Panc1 (cell line): Measurements from ENCODE around the gene FHAD1. TPM values are rescaled to one million over a fixed set of nuclear protein-coding genes. Genes with fewer than 3 reads are reported as not detected.

Source experiments
- ATAC-seq: fragments of 200-7000 bp; cut with Tn5 transposase; 2 replicates; pipeline ENCODE4 v1.9.1; 2020; ENCODE audit warnings: mild to moderate bottlenecking, moderate library complexity
- BruUV-seq: library from RNA; stranded (reverse); fragments of 400-500 nt; replicated peaks from 2 replicates; lab custom pipeline; 2021; lab: Mats Ljungman, UMichigan
- CTCF ChIA-PET: fragments of 300-600 bp; sonication (Branson Sonifier 250); formaldehyde crosslinking; loops from one replicate; lab custom pipeline; 2022; ENCODE audit warnings: antibody characterized with exemption; lab: Charles Lee
- POLR2A ChIA-PET: fragments of 300-600 bp; sonication (Branson Sonifier 250); formaldehyde crosslinking; loops from one replicate; lab custom pipeline; 2022; ENCODE audit warnings: antibody characterized with exemption; lab: Charles Lee
- DNase-seq: peaks from one replicate; pipeline ENCODE4 v3.0.0-alpha.2; 2010; ENCODE audit warnings: low read depth, low spot score
- H3K27ac ChIP-seq: 2 replicates; pipeline ENCODE4 v1.5.1; 2011; ENCODE audit warnings: mild to moderate bottlenecking, low read length, inconsistent platforms
- H3K27me3 ChIP-seq: fragments of 200-500 bp; sonication (Bioruptor generic); 2 replicates; pipeline ENCODE4 v1.6.0; 2014; ENCODE audit warnings: low read length, inconsistent platforms; ENCODE audit not compliant: control insufficient read depth, insufficient read depth
- H3K36me3 ChIP-seq: fragments of 200-500 bp; sonication (Bioruptor generic); 2 replicates; pipeline ENCODE4 v1.5.1; 2014; ENCODE audit warnings: inconsistent platforms, mild to moderate bottlenecking, low read length, moderate library complexity; ENCODE audit not compliant: control insufficient read depth, insufficient read depth
- H3K4me1 ChIP-seq: 2 replicates; pipeline ENCODE4 v1.5.1; 2011; ENCODE audit warnings: inconsistent platforms, mild to moderate bottlenecking, low read length, moderate library complexity; ENCODE audit not compliant: control insufficient read depth, insufficient read depth
- H3K4me3 ChIP-seq, 2 experiments: 2 replicates each; pipeline ENCODE4 v1.5.1; 2011 to 2012; ENCODE audit warnings: low read depth in 2 of 2, low read length in 2 of 2, mild to moderate bottlenecking in 2 of 2, inconsistent platforms in 1 of 2, moderate library complexity in 1 of 2
- H3K9me3 ChIP-seq: fragments of 200-500 bp; sonication (Bioruptor generic); 2 replicates; pipeline ENCODE4 v1.5.1; 2014; ENCODE audit warnings: low read depth, mild to moderate bottlenecking, inconsistent platforms, low read length, moderate library complexity; ENCODE audit not compliant: control insufficient read depth, insufficient read depth
- CTCF ChIP-seq: fragments of 450-650 bp; IDR thresholded peaks from 2 replicates; pipeline ENCODE4 v1.5.1; 2017; ENCODE audit warnings: mild to moderate bottlenecking
- POLR2AphosphoS5 ChIP-seq: IDR thresholded peaks from 2 replicates; pipeline ENCODE4 v1.6.1; 2012; ENCODE audit warnings: mild to moderate bottlenecking, low read depth, low read length, moderate library complexity
- REST ChIP-seq, 2 experiments: IDR thresholded peaks; 2 replicates each; pipeline ENCODE4 v1.6.1; 2011 to 2012; ENCODE audit warnings: low read depth in 2 of 2, control low read depth in 1 of 2, low read length in 1 of 2, mild to moderate bottlenecking in 1 of 2, moderate library complexity in 1 of 2; ENCODE audit not compliant: insufficient read depth in 1 of 2
- SIN3A ChIP-seq: IDR thresholded peaks from 2 replicates; pipeline ENCODE4 v1.6.1; 2012; ENCODE audit warnings: low read depth, mild to moderate bottlenecking, low read length, moderate library complexity, borderline replicate concordance; ENCODE audit not compliant: insufficient read depth
- TCF7L2 ChIP-seq: IDR thresholded peaks from 2 replicates; pipeline ENCODE4 v1.6.1; 2011; ENCODE audit warnings: mild to moderate bottlenecking, low read depth, low read length, inconsistent platforms
- in situ Hi-C: cut with HindIII; loops from 2 replicates; pipeline ENCODE4 v1.10.0; 2016; ENCODE audit warnings: low sequenced_read_pairs, low pct_unique_long_range_greater_than_20kb
- intact Hi-C: fragments of 100-400 bp; cut with micrococcal nuclease; formaldehyde crosslinking; loops from one replicate; pipeline ENCODE4 v1.10.0; 2022; ENCODE audit not compliant: unreplicated experiment
- total RNA-seq: library from RNA; stranded (reverse); gene quantifications from one replicate; pipeline ENCODE4 v1.2.1, GENCODE V29; 2021; ENCODE audit not compliant: unreplicated experiment

The FHAD1 gene
- total RNA-seq, 1 experiment from 2014 or later, result 0.23 TPM

- in situ Hi-C loops (no loop called here), intact Hi-C loops (no loop called here)
- no peak overlapping the region for H3K4me3 ChIP-seq
- CTCF ChIA-PET, result interaction anchor here (0.6 kb wide), 1 partner anchor 10 kb away, joined by 3 read pairs; no protein-coding TSS in a partner anchor
- no TSS peak for BruUV-seq
- no peak for DNase-seq
- no peak overlapping the region for H3K27ac ChIP-seq
- TF ChIP-seq SIN3A, result no peak
- no peak for TF ChIP-seq TCF7L2
- no peak for TF ChIP-seq REST (IDR thresholded peaks at IDR 0.05; ENCODE audit: insufficient read depth in 1 of 2, low read depth in 2 of 2, low read length in 1 of 2)
- no peak for TF ChIP-seq CTCF
- no peak for TF ChIP-seq POLR2AphosphoS5
- no peaks in the 10 kb centered on the region for H3K9me3 ChIP-seq
- H3K36me3 ChIP-seq, result no peaks in the 10 kb centered on the region
- H3K27me3 ChIP-seq, result no peaks in the 10 kb centered on the region
- peaks cover 13% of the 10 kb centered on the region for H3K4me1 ChIP-seq
- no peak for ATAC-seq
- POLR2A ChIA-PET, result interaction anchor here (0.6 kb wide), 1 partner anchor 9 kb away, joined by 3 read pairs; no protein-coding TSS in a partner anchor
Observed at GRCh38 chr1:15210651-15211375, 36.2 kb upstream of the FHAD1 start.

- Histone ChIP-seq H3K4me3 (no peak overlapping the region), H3K27ac (no peak overlapping the region), H3K36me3 (no peaks in the 10 kb centered on the region), H3K27me3 (no peaks in the 10 kb centered on the region), H3K9me3 (no peaks in the 10 kb centered on the region), H3K4me1 (peaks cover 10% of the 10 kb centered on the region)
- ChIA-PET CTCF (no interaction called here), POLR2A (interaction anchor here (0.6 kb wide), 1 partner anchor 8 kb away, joined by 3 read pairs; no protein-coding TSS in a partner anchor)
- ATAC-seq, result no peak
- intact Hi-C loops, result no loop called here
- no peak for DNase-seq
- in situ Hi-C loops, result no loop called here
- BruUV-seq, result no TSS peak
- no peak for TF ChIP-seq POLR2AphosphoS5
- no peak for TF ChIP-seq SIN3A
- no peak for TF ChIP-seq TCF7L2
- TF ChIP-seq CTCF, result no peak
- no peak for TF ChIP-seq REST (IDR thresholded peaks at IDR 0.05; ENCODE audit: insufficient read depth in 1 of 2, low read depth in 2 of 2, low read length in 1 of 2)
Observed at GRCh38 chr1:15211424-15211823, 35.6 kb upstream of the FHAD1 start.
